Nucleus accumbens (tissue), 56 donors: ENCODE data around the gene NFKBIE.
"Not testable (repeated sequence)": the region's sequence is repeated elsewhere in the genome, so short reads cannot be mapped to it uniquely, and the experiment has no call there.

ENCODE experiments used
- DNase-seq, 56 donors: peaks; one replicate each; lab custom pipeline; 2025; lab: John Stamatoyannopoulos, UW

The NFKBIE gene

GRCh38 chr6:44248579-44248978, 16.8 kb downstream of the NFKBIE start:
- no peak for DNase-seq

DNA sequence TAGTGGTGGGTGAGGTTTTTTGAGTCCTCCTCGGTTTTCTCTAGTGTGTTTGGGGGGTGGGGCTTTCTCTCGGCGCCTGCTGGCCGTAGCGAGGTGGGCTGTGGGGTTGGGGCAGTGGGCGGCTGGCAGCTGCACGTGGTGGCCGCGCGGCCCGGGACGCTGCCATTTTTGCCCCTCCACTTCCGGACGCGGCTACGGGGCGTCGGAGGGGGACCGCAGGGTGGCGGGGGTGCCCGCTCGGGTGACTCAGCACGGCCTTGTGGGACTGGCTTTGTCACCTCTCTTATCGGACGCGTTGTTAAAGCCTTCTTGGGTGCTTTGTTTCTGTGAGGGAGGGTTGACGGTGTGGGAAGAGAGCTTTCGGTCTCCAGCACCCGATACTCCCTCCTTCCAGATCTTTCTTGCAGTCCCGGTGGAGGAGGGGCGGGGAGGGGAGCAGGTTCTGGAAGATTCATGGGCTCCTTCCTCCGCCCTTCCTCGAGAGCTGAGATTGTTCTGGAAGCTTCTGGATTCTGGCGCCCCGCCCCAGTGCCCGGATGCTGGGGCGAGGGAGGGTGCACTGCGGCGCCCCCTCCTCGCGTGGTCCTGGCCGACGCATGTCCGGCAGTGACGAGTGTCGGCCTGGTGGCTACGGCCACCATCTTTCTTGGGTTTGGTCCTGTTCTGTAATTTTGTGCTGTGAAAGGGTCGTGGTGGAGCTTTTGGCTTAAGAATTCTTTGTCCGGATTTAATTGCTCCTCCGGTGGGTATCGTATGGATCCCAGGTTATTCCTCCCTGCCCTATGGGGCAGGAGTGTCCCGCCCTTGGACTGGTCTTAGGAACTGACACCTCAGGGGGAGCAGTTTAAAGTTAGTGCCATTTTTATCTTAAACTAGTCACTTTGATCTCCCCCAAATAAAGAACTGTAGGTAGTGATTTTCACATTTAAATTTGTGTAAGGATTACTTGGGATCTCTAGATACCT, 17.7 kb downstream of the NFKBIE start:
- DNase-seq, result peak in 51 of 56 donors; percentile 31 to 93 (median 77)

GRCh38 chr6:44246663-44247337, 18.6 kb downstream of the NFKBIE start, which contains the start of gene HSP90AB1:
Gene HSP90AB1, plus strand, starts transcription at chr6:44247101. Its CDS starts 1,529 bp downstream, at chr6:44248630.
- peak; percentile 47 to 97 (median 88) for DNase-seq

- DNase-seq, result peak; percentile 41 to 95 (median 82)
Measured at GRCh38 chr6:44245912-44246662, 19.3 kb downstream of the NFKBIE start.

GRCh38 chr6:44245391-44245911, 19.9 kb downstream of the NFKBIE start:
- DNase-seq, result peak in 3 of 56 donors; percentile 50 to 67 (median 64)

- DNase-seq, result no peak
Measured at GRCh38 chr6:44243345-44243744, 22.0 kb downstream of the NFKBIE start.

- no peak for DNase-seq
Measured at GRCh38 chr6:44238687-44239350, 26.5 kb downstream of the NFKBIE start.

DNA sequence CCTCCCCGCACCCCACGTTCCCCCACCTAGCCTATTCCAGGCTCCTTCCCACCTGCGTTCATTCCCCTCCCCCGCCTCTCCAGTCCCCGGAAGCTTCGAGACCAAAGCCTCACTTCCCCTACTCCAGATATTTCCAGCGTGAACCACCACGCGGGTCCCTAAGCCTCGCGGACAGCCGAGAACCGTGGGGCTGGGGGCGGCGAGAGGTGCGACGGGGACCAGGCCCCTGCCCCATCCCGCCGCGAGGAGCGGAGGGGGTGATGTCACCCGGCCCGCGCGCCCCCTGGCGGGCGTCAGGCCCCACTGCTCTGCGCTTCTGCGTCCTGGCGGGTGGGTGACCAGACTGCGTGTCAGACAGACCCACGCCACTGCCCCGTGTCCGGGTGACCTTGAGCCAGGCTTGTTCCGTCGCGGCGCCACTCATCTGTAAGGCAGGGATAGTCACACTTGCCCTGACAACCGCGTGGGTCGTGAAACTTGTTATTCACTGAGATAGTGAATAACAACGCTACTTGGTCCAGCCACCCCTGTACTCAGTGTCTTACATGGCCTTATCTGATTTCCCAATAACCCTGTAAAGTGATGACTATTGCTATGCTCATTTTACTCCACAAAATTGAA, 27.4 kb downstream of the NFKBIE start:
- peak in 52 of 56 donors; percentile 22 to 89 (median 74) for DNase-seq

DNA sequence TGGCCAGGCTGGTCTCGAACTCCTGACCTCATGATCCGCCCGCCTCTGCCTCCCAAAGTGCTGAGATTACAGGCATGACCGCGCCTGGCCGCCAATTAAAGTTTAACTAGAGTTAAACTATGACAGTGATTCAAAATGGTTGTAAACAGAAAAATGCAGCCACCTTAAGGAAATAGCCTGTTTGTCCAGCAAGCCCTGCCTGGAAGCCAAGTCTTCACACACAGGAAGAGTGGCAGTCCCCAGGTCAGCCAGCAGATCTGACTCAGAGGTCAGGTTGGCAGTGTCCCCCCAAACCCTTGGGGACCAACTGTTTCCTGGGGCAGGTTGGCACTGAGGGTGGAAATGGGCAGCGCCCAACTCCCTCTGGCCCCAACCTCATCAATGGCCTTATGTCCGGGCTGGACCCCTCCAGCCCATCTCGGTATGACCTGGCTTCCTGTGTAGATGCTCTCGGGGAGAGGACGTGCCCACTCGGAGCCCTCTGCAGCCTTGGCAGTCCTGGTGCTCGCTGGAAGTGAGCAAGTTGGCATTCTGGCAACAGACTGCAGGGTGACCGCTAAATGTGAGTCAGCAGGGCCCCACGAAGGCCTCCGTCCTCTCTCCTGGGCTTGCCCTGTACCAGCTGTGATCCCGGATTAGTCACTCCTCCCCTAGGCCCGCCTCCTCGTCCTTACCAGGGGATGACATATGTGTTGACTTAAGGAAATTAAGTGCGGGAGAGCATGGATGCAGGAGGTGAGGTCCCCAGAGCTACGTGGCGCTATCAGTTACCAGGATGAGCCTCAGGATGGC, 28.1 kb downstream of the NFKBIE start:
- peak in 48 of 56 donors; percentile 28 to 95 (median 74) for DNase-seq

GRCh38 chr6:44235891-44236516, 29.3 kb downstream of the NFKBIE start:
- DNase-seq, result no peak

DNA sequence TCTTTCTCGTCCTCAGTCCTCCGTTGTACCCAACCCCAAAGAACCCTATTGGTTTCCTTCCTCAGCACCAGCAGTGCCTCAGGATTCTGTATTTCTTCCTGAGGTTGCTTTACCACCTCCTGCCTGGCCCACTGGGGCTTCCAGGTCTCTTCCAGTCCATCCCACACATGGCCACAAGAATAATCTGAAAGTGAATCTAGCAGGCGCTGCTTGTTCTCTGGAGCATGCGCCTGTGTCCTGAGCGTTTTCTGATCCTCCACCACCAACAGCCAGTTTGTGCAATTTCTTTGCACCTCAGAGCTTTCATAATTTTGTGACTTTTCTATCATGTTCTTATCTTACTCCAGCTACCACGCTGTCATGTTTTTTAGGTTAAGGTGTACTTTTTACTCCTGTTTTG, 30.1 kb downstream of the NFKBIE start:
- DNase-seq, result no peak

- peak in 54 of 56 donors; percentile 29 to 91 (median 79) for DNase-seq
Measured at GRCh38 chr6:44234101-44235025, 31.0 kb downstream of the NFKBIE start.

GRCh38 chr6:44233567-44234100, 31.7 kb downstream of the NFKBIE start:
- peak in 2 of 56 donors; percentile 32 to 43 for DNase-seq

GRCh38 chr6:44232676-44233566, 32.4 kb downstream of the NFKBIE start:
- peak in 1 of 56 donors; percentile 26 for DNase-seq

DNA sequence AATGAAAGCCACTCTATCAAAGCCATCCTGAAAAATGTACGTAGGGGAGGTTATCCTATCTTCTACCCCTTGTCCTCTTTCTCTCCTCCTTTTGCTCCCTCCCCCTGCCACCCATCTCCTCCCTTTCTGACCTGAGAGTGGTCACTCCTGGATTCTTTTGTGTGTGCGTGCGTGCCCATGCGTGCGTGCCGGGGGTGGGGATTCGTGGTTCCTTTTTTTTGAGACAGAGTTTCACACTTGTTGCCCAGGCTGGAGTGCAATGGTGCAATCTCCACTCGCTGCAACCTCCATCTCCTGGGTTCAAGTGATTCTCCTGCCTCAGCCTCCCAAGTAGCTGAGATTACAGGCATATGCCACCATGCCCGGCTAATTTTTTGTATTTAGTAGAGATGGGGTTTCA, 33.9 kb downstream of the NFKBIE start:
- not testable (repeated sequence) for DNase-seq
